Stimulated activated CD8-positive, alpha-beta memory T cell treated with anti-CD3 and anti-CD28 coated beads, Interleukin-12 subunit alpha, Interleukin-12 subunit beta, amount 100 ng/mL, for 24 hours (primary cell): ENCODE data around the gene TMEM175.
"Not testable (repeated sequence)": the region's sequence is repeated elsewhere in the genome, so short reads cannot be mapped to it uniquely, and the experiment has no call there.

Experiments used
- DNase-seq: peaks from one replicate; pipeline ENCODE4 v3.0.0-alpha.2; 2020; ENCODE audit errors: extremely low read depth

TMEM175 gene

GRCh38 chr4:917466-917865 lies 14.8 kb upstream of the TMEM175 start:
- no peak for DNase-seq

GRCh38 chr4:917992-918391 lies 14.3 kb upstream of the TMEM175 start:
- no peak for DNase-seq

- not testable (repeated sequence) for DNase-seq
These were observed 13.7 kb upstream of the TMEM175 start for GRCh38 chr4:918591-918990.

- not testable (repeated sequence) for DNase-seq
These were observed 13.1 kb upstream of the TMEM175 start for GRCh38 chr4:919004-919680.

GRCh38 chr4:921830-922331 lies 10.4 kb upstream of the TMEM175 start:
- DNase-seq, result no peak

GRCh38 chr4:924107-925096 lies 7.9 kb upstream of the TMEM175 start:
- no peak for DNase-seq

- no peak for DNase-seq
These were observed 7.1 kb upstream of the TMEM175 start for GRCh38 chr4:925171-925570.

- DNase-seq, result no peak
These were observed 6.3 kb upstream of the TMEM175 start for GRCh38 chr4:925771-926500.

- no peak for DNase-seq
These were observed 5.7 kb upstream of the TMEM175 start for GRCh38 chr4:926538-926937.

- DNase-seq, result not testable (repeated sequence)
These were observed 4.7 kb upstream of the TMEM175 start for GRCh38 chr4:927566-927965.

- DNase-seq, result no peak
These were observed 3.0 kb upstream of the TMEM175 start for GRCh38 chr4:929096-929765.

- no peak for DNase-seq
These were observed 2.2 kb upstream of the TMEM175 start for GRCh38 chr4:930028-930551.

GRCh38 chr4:930827-931193 lies 1.4 kb upstream of the TMEM175 start:
- DNase-seq, result no peak

GRCh38 chr4:931194-931959 lies 883 bp upstream of the TMEM175 start:
- DNase-seq, result no peak

- no peak for DNase-seq
These were observed 432 bp downstream of the TMEM175 start for GRCh38 chr4:932713-933070.

GRCh38 chr4:939508-939907 lies 7.2 kb downstream of the TMEM175 start:
- DNase-seq, result not testable (repeated sequence)

GRCh38 chr4:945274-946102 lies 13.2 kb downstream of the TMEM175 start:
- DNase-seq, result no peak

GRCh38 chr4:946103-946450 lies 13.8 kb downstream of the TMEM175 start:
- no peak for DNase-seq

- DNase-seq, result no peak
These were observed 14.5 kb downstream of the TMEM175 start for GRCh38 chr4:946517-947471.
